ENCODE measurements around the gene CCDC150. TPM values are rescaled to one million over a fixed set of nuclear protein-coding genes. Genes with fewer than 3 reads are reported as not detected.

Gene CCDC150
- total RNA-seq, 2 experiments from 2014 or later = 29.7 to 40.8 TPM

DNA sequence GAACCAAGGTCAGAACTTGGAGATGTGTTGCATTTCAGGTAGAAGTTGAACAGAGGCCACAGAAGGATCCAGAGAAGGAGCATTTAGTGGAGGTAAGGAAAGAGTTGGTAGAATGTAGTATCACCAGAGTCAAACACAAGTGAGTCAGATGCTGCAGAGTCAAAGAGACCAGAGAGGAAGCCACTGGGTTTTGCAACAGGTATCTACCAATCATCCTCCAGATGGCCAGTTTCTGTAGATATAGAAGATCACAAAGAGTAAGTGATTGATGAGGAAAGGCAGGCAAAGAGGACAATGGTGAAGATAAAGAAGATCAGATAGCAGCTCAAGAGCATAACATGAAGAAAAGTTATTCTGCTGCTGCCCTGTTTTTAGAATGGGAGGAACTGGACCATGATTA lies 84.1 kb downstream of the CCDC150 start:
- CTCF ChIA-PET (ENCODE audit: unreplicated experiment) = no interaction called here

DNA sequence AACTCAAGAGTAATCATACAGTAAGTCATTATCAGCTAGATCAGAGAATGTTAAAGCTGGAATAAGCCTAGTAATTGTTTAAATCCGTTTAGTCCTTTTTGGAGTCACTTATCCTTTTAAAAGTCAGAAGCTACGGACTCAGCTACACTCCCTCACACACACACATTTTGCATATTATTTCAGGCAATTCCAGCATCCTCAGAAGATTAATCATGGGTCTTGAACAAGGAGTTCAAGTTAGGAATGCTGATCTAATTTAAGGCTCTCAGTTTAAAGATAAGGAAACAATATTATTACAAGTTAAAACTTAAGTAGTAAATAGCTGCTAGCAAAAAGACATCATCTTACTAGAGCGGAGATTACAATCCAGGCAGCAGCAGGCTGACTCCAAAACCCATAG lies 85.7 kb downstream of the CCDC150 start:
- Histone ChIP-seq H2AFZ (ENCODE audit: low read length) (no peak overlapping the region), H3K4me1 (ENCODE audit: insufficient read depth, low read length, poor library complexity, severe bottlenecking) (no peaks in the 10 kb centered on the region), H3K4me2 (ENCODE audit: low read length) (no peak overlapping the region), H3K79me2 (ENCODE audit: insufficient read depth, low read depth, low read length) (no peaks in the 10 kb centered on the region), H3K27ac (ENCODE audit: low read depth, low read length, poor library complexity, severe bottlenecking) (no peak overlapping the region), H3K36me3 (ENCODE audit: insufficient read depth, low read length) (peaks cover 58% of the 10 kb centered on the region), H4K20me1 (ENCODE audit: insufficient read depth, low read length) (no peaks in the 10 kb centered on the region), H3K9me3 (ENCODE audit: low read length) (no peaks in the 10 kb centered on the region), H3K9me2 (ENCODE audit: insufficient read depth, low read length) (no peaks in the 10 kb centered on the region), H3K4me3 (ENCODE audit: low read depth, low read length, poor library complexity, severe bottlenecking) (no peak overlapping the region)
- ChIA-PET CTCF (ENCODE audit: unreplicated experiment) (interaction anchor here (0.5 kb wide), 1 partner anchor 71 kb away, joined by 4 read pairs; no protein-coding TSS in a partner anchor), POLR2A (interaction anchor here (0.7 kb wide), 1 partner anchor 38 kb away, joined by 3 read pairs; no protein-coding TSS in a partner anchor)
- no peak for DNase-seq (ENCODE audit: low spot score)
- intact Hi-C loops (cut with micrococcal nuclease; ENCODE audit: unreplicated experiment) = no loop called here
- TF ChIP-seq EZH2phosphoT487 (IDR thresholded peaks at IDR 0.05; ENCODE audit: borderline replicate concordance, low read depth, low read length) = no peak
- TF ChIP-seq, protein P1, sequence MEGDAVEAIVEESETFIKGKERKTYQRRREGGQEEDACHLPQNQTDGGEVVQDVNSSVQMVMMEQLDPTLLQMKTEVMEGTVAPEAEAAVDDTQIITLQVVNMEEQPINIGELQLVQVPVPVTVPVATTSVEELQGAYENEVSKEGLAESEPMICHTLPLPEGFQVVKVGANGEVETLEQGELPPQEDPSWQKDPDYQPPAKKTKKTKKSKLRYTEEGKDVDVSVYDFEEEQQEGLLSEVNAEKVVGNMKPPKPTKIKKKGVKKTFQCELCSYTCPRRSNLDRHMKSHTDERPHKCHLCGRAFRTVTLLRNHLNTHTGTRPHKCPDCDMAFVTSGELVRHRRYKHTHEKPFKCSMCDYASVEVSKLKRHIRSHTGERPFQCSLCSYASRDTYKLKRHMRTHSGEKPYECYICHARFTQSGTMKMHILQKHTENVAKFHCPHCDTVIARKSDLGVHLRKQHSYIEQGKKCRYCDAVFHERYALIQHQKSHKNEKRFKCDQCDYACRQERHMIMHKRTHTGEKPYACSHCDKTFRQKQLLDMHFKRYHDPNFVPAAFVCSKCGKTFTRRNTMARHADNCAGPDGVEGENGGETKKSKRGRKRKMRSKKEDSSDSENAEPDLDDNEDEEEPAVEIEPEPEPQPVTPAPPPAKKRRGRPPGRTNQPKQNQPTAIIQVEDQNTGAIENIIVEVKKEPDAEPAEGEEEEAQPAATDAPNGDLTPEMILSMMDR (conservative IDR thresholded peaks at IDR 0.05; ENCODE audit: low read length) = no peak
- BruUV-seq (replicated peaks) = no TSS peak

More for the DNA sequence above, 84.1 kb downstream of the CCDC150 start:
- no peaks in the 10 kb centered on the region for H3K9me3 ChIP-seq (ENCODE audit: low read length)
- intact Hi-C loops (cut with micrococcal nuclease; ENCODE audit: unreplicated experiment) = no loop called here
- POLR2A ChIA-PET = no interaction called here
- no peak overlapping the region for H3K27ac ChIP-seq (ENCODE audit: low read depth, low read length, poor library complexity, severe bottlenecking)
- no peaks in the 10 kb centered on the region for H3K79me2 ChIP-seq (ENCODE audit: insufficient read depth, low read depth, low read length)
- no peak overlapping the region for H2AFZ ChIP-seq (ENCODE audit: low read length)
- no peak overlapping the region for H3K4me3 ChIP-seq (ENCODE audit: low read depth, low read length, poor library complexity, severe bottlenecking)
- DNase-seq (ENCODE audit: low spot score) = no peak
- BruUV-seq (replicated peaks) = no TSS peak
- peaks cover 42% of the 10 kb centered on the region for H3K36me3 ChIP-seq (ENCODE audit: insufficient read depth, low read length)
- TF ChIP-seq, protein P1 (conservative IDR thresholded peaks at IDR 0.05; ENCODE audit: low read length) = no peak
- TF ChIP-seq EZH2phosphoT487 (IDR thresholded peaks at IDR 0.05; ENCODE audit: borderline replicate concordance, low read depth, low read length) = no peak
- no peaks in the 10 kb centered on the region for H3K4me1 ChIP-seq (ENCODE audit: insufficient read depth, low read length, poor library complexity, severe bottlenecking)
- H4K20me1 ChIP-seq (ENCODE audit: insufficient read depth, low read length) = no peaks in the 10 kb centered on the region
- H3K9me2 ChIP-seq (ENCODE audit: insufficient read depth, low read length) = no peaks in the 10 kb centered on the region
- H3K4me2 ChIP-seq (ENCODE audit: low read length) = no peak overlapping the region

DNA sequence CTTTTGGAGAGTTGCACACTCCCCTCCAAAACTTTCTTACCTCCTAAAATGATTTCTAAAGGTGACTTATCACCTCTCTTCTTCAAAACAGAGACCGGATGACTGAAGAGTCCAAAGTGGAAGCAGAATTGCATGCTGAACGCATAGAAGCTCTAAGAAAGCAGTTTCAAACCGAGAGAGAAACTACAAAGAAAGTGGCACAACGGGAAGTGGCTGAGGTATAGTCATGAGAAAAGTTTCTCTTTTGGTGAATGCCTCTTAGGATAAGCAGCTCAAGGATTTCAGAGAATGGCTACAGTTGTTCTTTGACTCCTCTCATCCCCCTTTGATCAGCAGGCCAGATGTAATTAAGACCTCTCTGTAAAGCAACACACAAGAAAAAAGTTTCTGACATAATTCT lies 86.4 kb downstream of the CCDC150 start:
- TF ChIP-seq, protein P1 (conservative IDR thresholded peaks at IDR 0.05; ENCODE audit: low read length) = no peak
- no peak for TF ChIP-seq EZH2phosphoT487 (IDR thresholded peaks at IDR 0.05; ENCODE audit: borderline replicate concordance, low read depth, low read length)
- Histone ChIP-seq H3K4me3 (ENCODE audit: low read depth, low read length, poor library complexity, severe bottlenecking) (no peak overlapping the region), H2AFZ (ENCODE audit: low read length) (no peak overlapping the region), H3K4me2 (ENCODE audit: low read length) (no peak overlapping the region), H3K4me1 (ENCODE audit: insufficient read depth, low read length, poor library complexity, severe bottlenecking) (no peaks in the 10 kb centered on the region), H3K79me2 (ENCODE audit: insufficient read depth, low read depth, low read length) (no peaks in the 10 kb centered on the region), H3K9me2 (ENCODE audit: insufficient read depth, low read length) (no peaks in the 10 kb centered on the region), H3K27ac (ENCODE audit: low read depth, low read length, poor library complexity, severe bottlenecking) (no peak overlapping the region), H3K9me3 (ENCODE audit: low read length) (no peaks in the 10 kb centered on the region), H4K20me1 (ENCODE audit: insufficient read depth, low read length) (no peaks in the 10 kb centered on the region), H3K36me3 (ENCODE audit: insufficient read depth, low read length) (peaks cover 58% of the 10 kb centered on the region)
- BruUV-seq (replicated peaks) = no TSS peak
- CTCF ChIA-PET (ENCODE audit: unreplicated experiment) = no interaction called here
- no peak for DNase-seq (ENCODE audit: low spot score)
- intact Hi-C loops (cut with micrococcal nuclease; ENCODE audit: unreplicated experiment) = no loop called here
- POLR2A ChIA-PET = no interaction called here

Data from OCI-LY7 (cell line).